Activated T-helper 17 cell treated with anti-CD3 and anti-CD28 coated beads, Interleukin-2, amount 50 U/mL, for 72 hours (primary cell): Measurements from ENCODE around the gene MLLT3. TPM values are rescaled to one million over a fixed set of nuclear protein-coding genes. Genes with fewer than 3 reads are reported as not detected.

Experiments
- ATAC-seq: fragments of 150-1000 bp; cut with Tn5 transposase; replicated peaks from 2 replicates; pipeline ENCODE4 v1.10.0; 2021; ENCODE audit warnings: mild to moderate bottlenecking, moderate library complexity
- H3K27ac Mint-ChIP-seq: one replicate; pipeline ENCODE4 v1.8.0; 2022; ENCODE audit warnings: mixed read lengths
- H3K27me3 Mint-ChIP-seq: one replicate; pipeline ENCODE4 v1.8.0; 2022; ENCODE audit warnings: mixed read lengths
- H3K36me3 Mint-ChIP-seq: one replicate; pipeline ENCODE4 v1.8.0; 2022; ENCODE audit warnings: low read depth, mild to moderate bottlenecking, mixed read lengths
- H3K4me1 Mint-ChIP-seq: one replicate; pipeline ENCODE4 v1.8.0; 2022; ENCODE audit warnings: mixed read lengths
- H3K4me3 Mint-ChIP-seq: one replicate; pipeline ENCODE4 v1.8.0; 2022; ENCODE audit warnings: mild to moderate bottlenecking, mixed read lengths
- H3K9me3 Mint-ChIP-seq: one replicate; pipeline ENCODE4 v1.8.0; 2022; ENCODE audit warnings: mixed read lengths
- total RNA-seq, 2 donors: library from RNA; stranded (reverse); gene quantifications; one replicate each; pipeline ENCODE4 v1.2.3, GENCODE V29; 2022

The MLLT3 gene
- total RNA-seq, 2 donors from 2014 or later: 45.7 to 54.9 TPM

DNA sequence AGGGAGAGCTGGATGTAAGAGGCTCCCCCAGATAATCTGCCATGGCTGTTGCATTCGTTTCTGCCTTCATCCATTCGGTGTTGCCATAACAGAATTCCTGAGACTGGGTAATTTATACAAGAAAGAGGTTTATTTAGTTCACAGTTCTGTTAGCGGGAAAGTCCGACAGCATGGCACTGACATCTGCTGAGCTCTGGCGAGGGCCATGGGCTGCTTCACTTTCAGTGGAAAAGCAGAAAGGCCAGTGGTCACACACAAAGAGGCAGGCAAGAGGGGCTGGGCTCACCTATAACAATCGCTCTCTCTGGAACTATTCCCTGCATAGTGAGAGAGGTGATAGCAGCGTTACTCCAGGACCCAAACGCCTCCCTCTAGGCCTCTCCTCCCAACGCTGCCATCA, 305.9 kb downstream of the MLLT3 start:
- Mint-ChIP-seq H3K4me3 (peak overlapping the region; percentile 55), H3K27ac (peak overlapping the region; percentile 92)

DNA sequence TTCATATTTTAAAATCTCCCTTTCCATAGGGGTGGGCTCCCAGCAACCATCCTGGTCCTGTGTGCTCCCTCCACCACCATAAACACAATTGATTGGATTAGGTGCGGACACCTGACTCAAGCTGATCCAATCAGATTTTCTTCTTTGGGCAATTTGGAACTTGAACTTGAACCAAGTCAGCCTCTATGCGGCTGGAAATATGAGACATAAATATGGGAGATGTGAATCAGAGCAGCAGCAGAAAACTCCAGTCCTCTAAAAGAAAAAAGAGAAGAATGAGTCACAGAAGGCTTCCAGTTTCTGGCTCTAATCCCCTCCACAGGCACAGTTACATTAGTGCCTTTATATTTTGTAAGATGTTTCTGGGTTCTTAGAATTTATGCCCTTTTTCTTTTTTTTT, 306.6 kb downstream of the MLLT3 start:
- Mint-ChIP-seq H3K4me3 (peak overlapping the region; percentile 55), H3K27me3 (no peaks in the 10 kb centered on the region), H3K36me3 (peaks cover 7% of the 10 kb centered on the region), H3K4me1 (peaks cover 35% of the 10 kb centered on the region), H3K9me3 (no peaks in the 10 kb centered on the region), H3K27ac (peak overlapping the region; percentile 92)
- peak; percentile 73 for ATAC-seq

More for the DNA sequence above, 305.9 kb downstream of the MLLT3 start:
- ATAC-seq: no peak
- Mint-ChIP-seq H3K9me3 (no peaks in the 10 kb centered on the region), H3K4me1 (peaks cover 42% of the 10 kb centered on the region), H3K27me3 (no peaks in the 10 kb centered on the region), H3K36me3 (peaks cover 7% of the 10 kb centered on the region)

DNA sequence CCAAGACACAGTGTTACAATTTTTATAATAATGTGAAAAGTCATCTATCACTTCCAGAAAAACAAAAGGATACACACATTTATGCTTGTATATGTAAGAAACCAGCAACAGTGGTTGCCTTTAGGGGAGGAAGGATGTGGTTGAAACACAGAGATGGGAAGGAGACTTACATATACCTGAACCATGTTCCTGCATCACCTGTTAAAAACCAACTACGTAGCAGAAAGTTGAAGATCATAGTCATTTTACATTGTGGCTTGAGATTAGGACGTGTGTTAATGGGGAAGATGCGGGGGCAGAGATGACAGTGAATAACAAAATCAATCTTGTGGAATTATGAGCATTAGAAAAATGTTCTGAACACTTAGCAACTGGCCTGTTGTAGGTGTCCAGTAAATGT, 307.3 kb downstream of the MLLT3 start:
- H3K27me3 Mint-ChIP-seq: no peaks in the 10 kb centered on the region
- H3K9me3 Mint-ChIP-seq: no peaks in the 10 kb centered on the region
- peak; percentile 76 for ATAC-seq
- H3K27ac Mint-ChIP-seq: peak overlapping the region; percentile 92
- peaks cover 3% of the 10 kb centered on the region for H3K36me3 Mint-ChIP-seq
- peaks cover 28% of the 10 kb centered on the region for H3K4me1 Mint-ChIP-seq
- peak overlapping the region; percentile 55 for H3K4me3 Mint-ChIP-seq

DNA sequence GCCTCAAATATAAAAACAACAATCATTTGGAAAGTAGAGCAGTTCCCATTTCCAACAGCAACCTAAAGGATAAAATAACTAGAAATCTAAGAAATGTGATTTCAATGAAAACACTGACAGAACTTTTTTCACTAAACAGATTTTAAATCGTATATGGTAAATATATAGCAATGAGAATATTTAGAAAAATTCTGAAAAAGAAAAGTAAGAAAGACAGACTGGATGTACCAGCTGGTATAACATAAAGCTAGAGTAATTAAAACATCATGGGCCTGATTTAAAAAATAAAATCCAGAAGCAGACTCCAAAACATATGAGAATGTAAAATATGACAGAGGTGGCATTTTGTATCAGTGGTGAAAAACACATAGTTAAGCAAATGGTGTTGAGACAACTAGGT, 308.9 kb downstream of the MLLT3 start:
- H3K9me3 Mint-ChIP-seq: peaks cover 2% of the 10 kb centered on the region
- ATAC-seq: no peak
- H3K4me1 Mint-ChIP-seq: peaks cover 25% of the 10 kb centered on the region
- H3K36me3 Mint-ChIP-seq: no peaks in the 10 kb centered on the region
- H3K27ac Mint-ChIP-seq: no peak overlapping the region
- H3K27me3 Mint-ChIP-seq: peaks cover 2% of the 10 kb centered on the region
- no peak overlapping the region for H3K4me3 Mint-ChIP-seq

DNA sequence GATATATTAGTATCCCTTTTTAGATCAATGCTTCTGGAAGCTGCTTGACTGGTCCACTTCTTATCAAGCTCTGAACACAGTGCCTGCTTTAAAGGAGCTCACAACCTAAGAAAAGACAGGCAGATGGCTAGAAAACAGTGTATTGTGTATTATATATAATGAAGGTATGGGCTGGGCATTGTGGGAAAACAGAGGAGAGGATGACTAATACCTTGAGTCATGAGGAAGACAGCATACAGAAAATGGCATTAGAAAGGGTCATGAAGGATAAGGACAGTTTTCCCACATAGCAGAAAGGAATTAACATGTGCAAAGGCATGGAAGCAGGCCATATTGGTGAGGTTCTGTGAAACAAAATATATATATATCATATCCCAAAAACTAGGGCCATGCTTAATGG, 309.6 kb downstream of the MLLT3 start:
- H3K4me3 Mint-ChIP-seq: no peak overlapping the region
- H3K27me3 Mint-ChIP-seq: peaks cover 3% of the 10 kb centered on the region
- H3K4me1 Mint-ChIP-seq: peaks cover 22% of the 10 kb centered on the region
- peaks cover 4% of the 10 kb centered on the region for H3K9me3 Mint-ChIP-seq
- H3K27ac Mint-ChIP-seq: no peak overlapping the region
- H3K36me3 Mint-ChIP-seq: no peaks in the 10 kb centered on the region
- ATAC-seq: no peak

DNA sequence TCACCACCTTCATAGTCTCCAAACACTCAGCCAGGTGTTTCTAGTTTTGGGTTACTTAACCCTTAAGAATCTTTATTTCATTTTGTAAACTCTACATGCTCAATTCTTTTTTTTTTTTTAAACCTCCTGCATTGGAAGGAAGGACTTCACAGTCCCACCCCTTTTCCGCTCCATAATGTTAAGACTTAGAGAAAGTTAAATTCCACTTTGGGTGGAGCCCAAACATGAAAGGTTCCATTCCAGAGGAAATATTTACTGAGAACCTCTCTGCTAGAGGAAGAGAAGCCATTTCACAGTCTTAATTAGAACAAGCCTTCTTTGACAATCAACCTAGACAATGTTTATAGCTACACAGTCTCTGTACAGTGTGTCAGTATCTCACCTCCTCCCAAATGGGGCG, 312.3 kb downstream of the MLLT3 start:
- Mint-ChIP-seq H3K36me3 (no peaks in the 10 kb centered on the region), H3K9me3 (peaks cover 4% of the 10 kb centered on the region), H3K4me1 (peaks cover 9% of the 10 kb centered on the region), H3K4me3 (no peak overlapping the region), H3K27me3 (peaks cover 3% of the 10 kb centered on the region), H3K27ac (no peak overlapping the region)
- no peak for ATAC-seq

DNA sequence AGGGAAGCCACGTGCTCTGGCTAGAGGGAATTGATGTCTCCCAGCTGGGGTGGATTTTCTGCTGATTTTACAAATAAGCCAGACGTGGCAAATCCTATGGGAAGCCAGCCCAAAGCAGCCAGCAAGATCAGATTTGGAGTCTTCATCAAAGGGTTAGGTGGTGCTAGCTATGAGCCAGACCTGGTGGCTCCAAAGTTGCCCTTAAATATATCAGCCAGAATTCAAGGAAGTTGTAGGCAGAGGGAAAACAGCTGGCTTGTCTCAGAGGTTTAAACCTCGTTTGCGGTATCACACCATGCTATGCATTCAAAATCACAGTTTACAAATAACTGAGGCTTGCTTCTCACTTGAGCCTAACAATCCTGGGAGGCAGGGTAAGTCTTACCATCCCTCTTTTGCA, 313.2 kb downstream of the MLLT3 start:
- Mint-ChIP-seq H3K9me3 (peaks cover 4% of the 10 kb centered on the region), H3K27ac (no peak overlapping the region), H3K4me1 (peaks cover 6% of the 10 kb centered on the region), H3K4me3 (no peak overlapping the region), H3K27me3 (peaks cover 3% of the 10 kb centered on the region), H3K36me3 (no peaks in the 10 kb centered on the region)
- ATAC-seq: no peak

DNA sequence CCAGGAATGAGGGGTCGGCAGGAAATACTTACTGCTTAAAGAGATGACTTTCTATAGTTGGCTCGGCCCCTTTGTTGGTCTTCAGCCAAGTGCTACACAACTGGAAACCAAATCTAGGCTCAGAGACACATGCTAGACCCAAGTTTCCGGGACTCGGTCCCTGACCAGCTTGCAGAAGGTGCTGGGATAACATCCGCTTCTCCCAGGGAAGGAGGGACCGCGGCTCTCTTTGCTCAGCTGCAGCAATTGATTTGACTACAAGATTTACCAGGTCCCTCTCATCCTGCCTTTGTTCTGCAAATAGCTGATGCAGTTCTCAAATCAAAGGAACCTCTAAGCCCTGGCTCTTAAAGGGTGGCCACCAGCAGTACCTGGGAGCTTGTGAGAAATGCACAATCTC, 314.7 kb downstream of the MLLT3 start:
- Mint-ChIP-seq H3K9me3 (peaks cover 4% of the 10 kb centered on the region), H3K36me3 (no peaks in the 10 kb centered on the region)

DNA sequence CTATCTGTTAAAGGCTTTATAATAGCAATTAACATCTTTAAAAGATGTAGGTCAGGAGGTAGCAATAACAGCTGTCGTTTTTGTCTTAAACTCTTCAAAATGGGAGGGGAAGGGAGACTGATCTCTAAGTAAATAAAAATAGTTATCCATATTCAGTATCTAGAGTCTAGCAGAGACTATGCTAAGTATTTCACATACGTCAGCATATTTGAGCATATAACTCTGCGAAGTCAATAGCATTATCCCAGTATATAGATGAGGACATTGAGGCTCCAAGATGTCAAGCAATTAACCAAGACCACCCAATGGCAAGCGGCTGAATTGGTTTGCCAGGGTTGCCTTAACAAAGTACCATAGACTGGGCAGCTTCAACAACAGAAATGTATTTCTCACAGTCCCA, 316.8 kb downstream of the MLLT3 start:
- H3K36me3 Mint-ChIP-seq: no peaks in the 10 kb centered on the region
- H3K4me3 Mint-ChIP-seq: no peak overlapping the region
- peaks cover 4% of the 10 kb centered on the region for H3K9me3 Mint-ChIP-seq
- peaks cover 3% of the 10 kb centered on the region for H3K27me3 Mint-ChIP-seq
- no peak for ATAC-seq
- no peak overlapping the region for H3K27ac Mint-ChIP-seq
- H3K4me1 Mint-ChIP-seq: peaks cover 5% of the 10 kb centered on the region

More for the DNA sequence above, 314.7 kb downstream of the MLLT3 start:
- Mint-ChIP-seq H3K4me1 (peaks cover 1% of the 10 kb centered on the region), H3K27ac (no peak overlapping the region), H3K4me3 (no peak overlapping the region), H3K27me3 (peaks cover 3% of the 10 kb centered on the region)
- ATAC-seq: no peak

DNA sequence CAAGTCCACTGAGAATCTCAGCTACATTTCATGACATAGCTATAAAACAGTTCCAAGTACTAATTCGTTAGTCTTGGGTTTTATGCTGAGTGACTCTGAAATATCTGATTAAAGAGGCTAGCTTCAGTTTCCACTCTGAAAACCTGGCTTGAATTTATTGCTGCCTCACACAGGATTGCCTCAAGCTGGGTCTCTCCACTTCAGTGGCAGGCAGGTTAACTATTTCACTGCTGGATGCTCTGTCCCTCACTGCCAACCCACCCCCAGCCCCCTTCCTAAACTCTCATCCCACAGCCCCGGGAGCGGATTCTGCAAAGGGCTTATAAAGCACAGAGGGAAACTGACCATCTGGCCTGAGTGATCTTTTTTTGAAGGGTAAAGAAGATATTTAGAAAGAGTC, 318.3 kb downstream of the MLLT3 start:
- Mint-ChIP-seq H3K4me3 (no peak overlapping the region), H3K4me1 (peaks cover 14% of the 10 kb centered on the region), H3K27me3 (peaks cover 3% of the 10 kb centered on the region), H3K27ac (no peak overlapping the region), H3K9me3 (peaks cover 4% of the 10 kb centered on the region), H3K36me3 (no peaks in the 10 kb centered on the region)
- ATAC-seq: no peak

DNA sequence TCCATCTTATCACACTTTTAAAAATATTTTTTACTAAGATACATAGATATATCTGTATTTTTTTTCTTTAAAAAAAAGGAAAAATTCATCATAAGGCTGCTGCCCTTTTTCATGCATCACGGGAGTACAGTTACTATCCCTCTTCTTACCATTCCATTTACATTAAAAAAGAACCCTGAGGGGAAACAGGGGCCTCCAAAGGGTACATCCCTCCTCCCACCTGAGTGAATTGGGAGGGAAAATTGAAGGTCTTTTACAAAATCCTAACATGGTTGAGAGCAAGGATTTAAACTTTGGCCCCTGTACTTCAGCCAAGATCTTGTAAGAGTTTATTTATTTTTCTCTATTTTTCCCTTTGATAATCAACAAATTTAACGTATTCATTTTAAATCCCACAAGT, 319.2 kb downstream of the MLLT3 start:
- Mint-ChIP-seq H3K27ac (no peak overlapping the region), H3K9me3 (no peaks in the 10 kb centered on the region), H3K36me3 (no peaks in the 10 kb centered on the region), H3K27me3 (no peaks in the 10 kb centered on the region), H3K4me1 (peaks cover 14% of the 10 kb centered on the region), H3K4me3 (no peak overlapping the region)
- no peak for ATAC-seq

DNA sequence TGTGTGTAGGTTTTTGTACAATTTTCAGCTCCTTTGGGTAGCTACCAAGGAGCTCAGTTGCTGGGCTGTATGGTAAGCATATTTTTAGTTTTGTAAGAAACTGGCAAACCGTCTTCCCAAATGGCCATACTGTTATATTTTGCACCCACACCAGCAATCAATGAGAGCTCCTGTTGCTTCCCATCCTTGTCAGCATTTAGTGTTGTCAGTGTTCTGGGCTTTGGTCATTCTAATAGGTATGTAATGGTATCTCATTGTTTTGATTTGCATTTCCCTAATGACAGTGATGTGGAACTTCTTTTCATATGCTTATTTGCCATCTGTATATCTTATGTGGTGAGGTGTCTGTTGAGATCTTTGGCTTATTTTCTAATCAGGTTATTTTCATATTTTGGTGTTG, 320.1 kb downstream of the MLLT3 start:
- H3K36me3 Mint-ChIP-seq: no peaks in the 10 kb centered on the region
- no peak for ATAC-seq
- peaks cover 14% of the 10 kb centered on the region for H3K4me1 Mint-ChIP-seq
- H3K27ac Mint-ChIP-seq: no peak overlapping the region
- H3K27me3 Mint-ChIP-seq: no peaks in the 10 kb centered on the region
- no peaks in the 10 kb centered on the region for H3K9me3 Mint-ChIP-seq
- H3K4me3 Mint-ChIP-seq: no peak overlapping the region

DNA sequence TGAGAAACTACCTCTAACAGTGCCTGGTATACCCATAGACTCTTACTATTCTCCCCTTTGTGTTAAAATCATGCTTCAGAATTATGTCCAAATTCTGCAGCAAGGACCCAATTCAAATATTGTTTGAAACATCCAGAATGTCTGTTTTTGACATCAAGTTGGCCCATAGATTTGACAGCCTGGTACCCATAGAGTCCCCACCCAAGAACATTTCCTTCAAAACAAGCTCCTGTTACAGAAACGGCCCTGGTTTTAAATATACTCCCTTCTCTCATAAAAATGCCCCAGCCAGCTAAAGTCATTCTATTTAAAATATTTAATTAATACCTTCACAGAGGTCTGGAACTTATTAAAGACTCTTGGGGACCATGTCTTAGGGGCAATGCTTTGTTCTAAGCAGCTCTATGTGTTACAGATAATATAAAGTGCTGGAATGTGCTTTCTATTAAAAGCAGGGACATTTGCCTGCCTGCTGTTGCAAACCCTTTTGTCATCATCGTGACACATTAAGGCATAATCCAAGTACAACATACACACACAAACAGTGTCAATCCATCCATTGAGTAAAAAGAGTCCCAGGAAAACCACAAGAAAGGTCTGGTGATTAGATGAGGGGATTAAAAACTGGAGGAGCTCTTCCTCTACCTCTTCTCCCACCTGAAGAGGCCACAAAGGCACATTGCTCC, 321.7 kb downstream of the MLLT3 start:
- no peaks in the 10 kb centered on the region for H3K27me3 Mint-ChIP-seq
- H3K4me3 Mint-ChIP-seq: no peak overlapping the region
- ATAC-seq: no peak
- H3K36me3 Mint-ChIP-seq: no peaks in the 10 kb centered on the region
- H3K27ac Mint-ChIP-seq: no peak overlapping the region
- peaks cover 14% of the 10 kb centered on the region for H3K4me1 Mint-ChIP-seq
- H3K9me3 Mint-ChIP-seq: no peaks in the 10 kb centered on the region

DNA sequence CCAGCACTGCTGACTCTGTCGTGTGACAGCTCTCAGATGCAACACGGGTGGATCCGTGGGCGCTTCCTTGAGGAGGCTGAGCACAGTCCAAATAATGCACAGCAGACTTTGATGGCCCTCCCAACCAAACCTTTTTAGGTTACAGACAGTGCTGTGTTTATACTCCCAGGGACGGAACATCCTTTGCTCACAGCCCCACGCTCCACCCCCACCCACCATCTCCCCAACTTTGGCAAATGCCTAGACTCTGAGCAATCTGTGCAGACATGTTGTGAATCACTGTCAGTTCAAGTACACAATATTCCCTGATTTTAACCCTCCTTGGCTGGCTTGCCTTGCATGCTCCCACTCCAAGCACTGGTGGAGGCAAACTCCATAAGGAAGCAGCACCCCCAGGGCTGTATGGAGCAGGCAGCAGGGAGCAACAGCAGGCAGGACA, 324.6 kb downstream of the MLLT3 start:
- Mint-ChIP-seq H3K4me3 (no peak overlapping the region), H3K4me1 (peaks cover 14% of the 10 kb centered on the region), H3K9me3 (peaks cover 11% of the 10 kb centered on the region), H3K27me3 (no peaks in the 10 kb centered on the region), H3K27ac (no peak overlapping the region), H3K36me3 (no peaks in the 10 kb centered on the region)
- ATAC-seq: no peak

DNA sequence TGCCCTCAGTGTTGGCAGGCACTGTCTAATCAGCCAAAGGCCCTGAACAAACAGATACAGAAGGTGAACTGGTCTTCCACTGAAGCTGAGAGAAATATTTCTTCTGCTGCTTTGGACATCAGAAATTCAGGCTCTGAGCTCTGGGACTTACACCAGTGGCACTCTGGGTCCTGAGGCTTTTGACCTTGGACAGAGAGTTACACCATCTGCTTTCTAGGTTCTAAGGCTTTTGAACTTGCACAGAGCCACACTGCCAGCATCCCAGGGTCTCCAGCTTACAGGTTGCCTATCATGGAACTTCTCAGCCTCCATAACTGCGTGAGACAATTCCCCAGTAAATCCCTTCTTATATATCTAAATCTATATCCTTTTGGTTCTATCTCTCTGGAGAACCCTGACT, 326.7 kb downstream of the MLLT3 start:
- H3K27ac Mint-ChIP-seq: no peak overlapping the region
- ATAC-seq: no peak
- H3K27me3 Mint-ChIP-seq: peaks cover 3% of the 10 kb centered on the region
- no peak overlapping the region for H3K4me3 Mint-ChIP-seq
- H3K9me3 Mint-ChIP-seq: peaks cover 14% of the 10 kb centered on the region
- peaks cover 14% of the 10 kb centered on the region for H3K4me1 Mint-ChIP-seq
- no peaks in the 10 kb centered on the region for H3K36me3 Mint-ChIP-seq
